Ishikawa (cell line): ENCODE results near the gene SLC6A13.

Experiments used
- CEBPB ChIP-seq: IDR thresholded peaks from 2 replicates; pipeline ENCODE4 v1.6.1; 2012
- CREB1 ChIP-seq: IDR thresholded peaks from 2 replicates; pipeline ENCODE4 v1.6.1; 2012; ENCODE audit warnings: low read depth
- EGR1 ChIP-seq: IDR thresholded peaks from 2 replicates; pipeline ENCODE4 v1.6.1; 2012
- EP300 ChIP-seq: IDR thresholded peaks from 2 replicates; pipeline ENCODE4 v1.6.1; 2012; ENCODE audit warnings: borderline replicate concordance
- FOXM1 ChIP-seq: IDR thresholded peaks from 2 replicates; pipeline ENCODE4 v1.6.1; 2012; ENCODE audit warnings: low read depth, borderline replicate concordance
- NFIC ChIP-seq: IDR thresholded peaks from 2 replicates; pipeline ENCODE4 v1.6.1; 2012
- RAD21 ChIP-seq: IDR thresholded peaks from 2 replicates; pipeline ENCODE4 v1.6.1; 2012; ENCODE audit warnings: low read depth
- TAF1 ChIP-seq: IDR thresholded peaks from 2 replicates; pipeline ENCODE4 v1.6.1; 2012; ENCODE audit warnings: low read depth, mild to moderate bottlenecking
- TCF12 ChIP-seq: IDR thresholded peaks from 2 replicates; pipeline ENCODE4 v1.6.1; 2012; ENCODE audit warnings: low read depth
- TEAD4 ChIP-seq: IDR thresholded peaks from 2 replicates; pipeline ENCODE4 v1.6.1; 2012
- YY1 ChIP-seq: IDR thresholded peaks from 2 replicates; pipeline ENCODE4 v1.6.1; 2012; ENCODE audit warnings: low read depth
- ZBTB7A ChIP-seq: IDR thresholded peaks from 2 replicates; pipeline ENCODE4 v1.6.1; 2012; ENCODE audit warnings: low read depth
- TF ChIP-seq, protein P1 (sequence below): IDR thresholded peaks from 2 replicates; pipeline ENCODE4 v1.6.1; 2012; ENCODE audit warnings: low read depth, mild to moderate bottlenecking
- TF ChIP-seq, protein P2 (sequence below): IDR thresholded peaks from 2 replicates; pipeline ENCODE4 v1.6.1; 2012
- TF ChIP-seq, protein P3 (sequence below): IDR thresholded peaks from 2 replicates; pipeline ENCODE4 v1.6.1; 2012

SLC6A13 gene

DNA sequence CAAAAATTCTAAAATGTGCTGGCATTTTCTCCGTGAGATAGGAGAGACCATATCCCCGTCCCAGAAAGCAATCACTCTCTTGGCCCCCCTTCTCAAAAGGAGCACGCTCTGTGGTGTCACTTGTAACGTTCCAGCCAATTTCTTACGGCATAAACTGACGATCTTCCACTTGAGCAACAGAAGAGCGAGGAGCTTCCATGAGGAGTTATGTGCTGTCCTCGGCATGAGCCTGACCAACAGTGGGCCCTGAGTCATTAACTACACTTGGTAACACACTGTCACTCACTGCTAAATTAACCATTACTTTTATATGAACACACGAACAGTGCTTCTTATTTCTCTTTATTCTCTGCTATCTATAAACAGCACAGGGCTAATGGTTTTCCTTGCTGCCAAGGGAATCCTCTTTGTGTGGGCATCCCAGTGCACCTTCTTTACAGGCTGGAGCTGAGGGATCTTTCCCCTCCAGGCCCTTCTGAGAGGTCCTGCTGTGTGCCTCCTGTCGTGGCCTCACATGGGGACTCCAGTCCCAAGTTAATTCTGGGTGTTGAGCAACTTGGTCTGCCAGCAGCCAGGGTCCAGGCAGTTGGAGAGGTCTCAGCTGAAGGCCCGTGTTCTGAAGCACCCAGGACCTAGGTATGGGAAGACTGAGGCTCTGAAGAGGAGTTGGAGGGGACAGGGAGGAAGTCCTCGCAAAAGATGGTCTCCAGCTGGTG, 9.4 kb downstream of the SLC6A13 start:
- TF ChIP-seq, protein P1, sequence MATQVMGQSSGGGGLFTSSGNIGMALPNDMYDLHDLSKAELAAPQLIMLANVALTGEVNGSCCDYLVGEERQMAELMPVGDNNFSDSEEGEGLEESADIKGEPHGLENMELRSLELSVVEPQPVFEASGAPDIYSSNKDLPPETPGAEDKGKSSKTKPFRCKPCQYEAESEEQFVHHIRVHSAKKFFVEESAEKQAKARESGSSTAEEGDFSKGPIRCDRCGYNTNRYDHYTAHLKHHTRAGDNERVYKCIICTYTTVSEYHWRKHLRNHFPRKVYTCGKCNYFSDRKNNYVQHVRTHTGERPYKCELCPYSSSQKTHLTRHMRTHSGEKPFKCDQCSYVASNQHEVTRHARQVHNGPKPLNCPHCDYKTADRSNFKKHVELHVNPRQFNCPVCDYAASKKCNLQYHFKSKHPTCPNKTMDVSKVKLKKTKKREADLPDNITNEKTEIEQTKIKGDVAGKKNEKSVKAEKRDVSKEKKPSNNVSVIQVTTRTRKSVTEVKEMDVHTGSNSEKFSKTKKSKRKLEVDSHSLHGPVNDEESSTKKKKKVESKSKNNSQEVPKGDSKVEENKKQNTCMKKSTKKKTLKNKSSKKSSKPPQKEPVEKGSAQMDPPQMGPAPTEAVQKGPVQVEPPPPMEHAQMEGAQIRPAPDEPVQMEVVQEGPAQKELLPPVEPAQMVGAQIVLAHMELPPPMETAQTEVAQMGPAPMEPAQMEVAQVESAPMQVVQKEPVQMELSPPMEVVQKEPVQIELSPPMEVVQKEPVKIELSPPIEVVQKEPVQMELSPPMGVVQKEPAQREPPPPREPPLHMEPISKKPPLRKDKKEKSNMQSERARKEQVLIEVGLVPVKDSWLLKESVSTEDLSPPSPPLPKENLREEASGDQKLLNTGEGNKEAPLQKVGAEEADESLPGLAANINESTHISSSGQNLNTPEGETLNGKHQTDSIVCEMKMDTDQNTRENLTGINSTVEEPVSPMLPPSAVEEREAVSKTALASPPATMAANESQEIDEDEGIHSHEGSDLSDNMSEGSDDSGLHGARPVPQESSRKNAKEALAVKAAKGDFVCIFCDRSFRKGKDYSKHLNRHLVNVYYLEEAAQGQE: no peak
- no peak for TF ChIP-seq ZBTB7A
- TF ChIP-seq CREB1: no peak
- no peak for TF ChIP-seq YY1
- TF ChIP-seq CEBPB: no peak
- no peak for TF ChIP-seq TEAD4
- no peak for TF ChIP-seq TAF1
- TF ChIP-seq EP300: no peak
- TF ChIP-seq, protein P2, sequence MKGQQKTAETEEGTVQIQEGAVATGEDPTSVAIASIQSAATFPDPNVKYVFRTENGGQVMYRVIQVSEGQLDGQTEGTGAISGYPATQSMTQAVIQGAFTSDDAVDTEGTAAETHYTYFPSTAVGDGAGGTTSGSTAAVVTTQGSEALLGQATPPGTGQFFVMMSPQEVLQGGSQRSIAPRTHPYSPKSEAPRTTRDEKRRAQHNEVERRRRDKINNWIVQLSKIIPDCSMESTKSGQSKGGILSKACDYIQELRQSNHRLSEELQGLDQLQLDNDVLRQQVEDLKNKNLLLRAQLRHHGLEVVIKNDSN: no peak
- TF ChIP-seq EGR1: no peak

DNA sequence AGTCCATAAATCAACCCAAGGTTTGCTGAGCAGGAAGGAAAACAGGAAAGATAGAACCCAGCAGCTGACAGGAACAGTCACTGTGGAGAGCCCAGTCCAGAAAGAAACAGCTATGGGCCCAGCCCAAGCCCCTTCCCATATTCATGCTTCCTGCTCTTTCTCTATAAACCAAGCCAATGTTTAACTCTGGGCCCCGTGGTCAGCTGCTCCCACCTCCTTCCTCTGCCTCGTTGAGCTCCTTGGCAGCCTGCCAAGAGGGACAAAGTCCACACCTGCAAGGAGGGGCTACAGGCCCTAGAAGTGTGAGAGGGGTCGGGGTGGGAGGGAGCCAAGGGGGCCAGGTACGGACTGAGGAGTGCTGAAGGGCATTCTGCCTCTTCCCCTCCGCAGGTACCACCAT, 10.0 kb downstream of the SLC6A13 start:
- TF ChIP-seq NFIC (peak; percentile 79), EP300 (no peak)
- TF ChIP-seq, protein P2: no peak

DNA sequence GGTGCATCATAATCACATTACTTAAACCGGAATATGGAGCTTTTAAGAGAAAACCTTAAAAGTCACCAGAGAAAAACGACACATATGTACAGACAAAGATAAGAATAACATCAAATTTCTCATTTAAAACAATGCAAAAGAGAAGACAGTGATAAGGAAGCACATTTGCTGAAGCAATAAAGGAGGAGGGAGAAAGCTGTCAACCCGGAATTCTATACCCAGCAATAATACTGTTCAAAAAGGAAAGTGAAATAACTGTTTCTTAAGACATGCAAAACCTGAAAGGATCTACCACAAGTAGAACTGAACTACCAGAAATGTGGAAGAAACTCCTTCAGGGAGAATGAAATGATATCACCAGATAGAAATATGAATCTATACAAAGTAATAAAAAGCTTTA, 15.4 kb downstream of the SLC6A13 start:
- TF ChIP-seq EP300: no peak
- TF ChIP-seq, protein P3, sequence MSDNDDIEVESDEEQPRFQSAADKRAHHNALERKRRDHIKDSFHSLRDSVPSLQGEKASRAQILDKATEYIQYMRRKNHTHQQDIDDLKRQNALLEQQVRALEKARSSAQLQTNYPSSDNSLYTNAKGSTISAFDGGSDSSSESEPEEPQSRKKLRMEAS: no peak

DNA sequence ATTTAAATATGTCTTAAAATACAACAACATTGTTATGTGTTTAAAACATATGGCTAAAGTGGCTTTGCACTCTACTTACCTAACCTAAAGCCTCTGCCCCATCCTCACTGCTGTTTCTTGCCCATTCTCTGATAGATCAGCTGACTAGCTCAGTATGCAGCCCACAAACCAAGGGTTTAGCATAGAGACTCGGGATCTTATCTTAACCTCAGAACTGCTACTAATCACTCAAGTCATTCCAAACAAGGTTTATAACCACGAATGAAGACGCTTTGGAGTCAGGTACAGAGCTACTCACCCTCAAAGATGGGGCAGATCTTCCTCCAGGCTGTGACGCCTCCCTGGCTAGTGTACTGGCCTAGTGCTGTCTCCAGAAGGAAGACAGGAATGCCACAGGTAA, 19.3 kb downstream of the SLC6A13 start:
- TF ChIP-seq, protein P2: no peak
- TF ChIP-seq TAF1: no peak
- no peak for TF ChIP-seq YY1
- no peak for TF ChIP-seq NFIC
- TF ChIP-seq, protein P1: no peak
- TF ChIP-seq, protein P3: no peak
- TF ChIP-seq EGR1: no peak
- no peak for TF ChIP-seq RAD21
- TF ChIP-seq EP300: no peak
- no peak for TF ChIP-seq FOXM1
- no peak for TF ChIP-seq CEBPB
- no peak for TF ChIP-seq TCF12
- no peak for TF ChIP-seq ZBTB7A
- TF ChIP-seq TEAD4: no peak
- TF ChIP-seq CREB1: no peak

DNA sequence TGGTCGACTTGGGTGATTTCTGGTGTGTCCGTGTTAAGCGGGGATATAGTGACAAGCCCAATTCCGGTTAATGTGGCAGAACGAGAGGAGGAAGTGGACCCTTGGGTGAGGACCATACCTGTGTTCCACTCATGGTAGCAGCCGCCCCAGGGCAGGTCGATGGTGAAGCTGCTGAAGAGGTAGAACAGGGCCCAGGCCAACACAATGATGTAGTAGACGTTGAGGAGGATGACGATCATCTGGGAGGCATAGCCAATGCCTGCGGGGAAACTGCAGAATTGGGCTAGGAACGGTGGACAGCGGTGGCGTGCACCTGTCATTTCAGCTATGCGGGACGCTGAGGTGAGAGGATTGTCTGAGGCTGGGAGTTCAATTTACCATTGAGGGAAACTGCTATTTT, 20.1 kb downstream of the SLC6A13 start:
- TF ChIP-seq NFIC: no peak
- TF ChIP-seq EP300: no peak
- no peak for TF ChIP-seq RAD21
- no peak for TF ChIP-seq TCF12
- TF ChIP-seq, protein P1: no peak
- no peak for TF ChIP-seq EGR1
- TF ChIP-seq FOXM1: no peak
- no peak for TF ChIP-seq TEAD4
- no peak for TF ChIP-seq YY1
- no peak for TF ChIP-seq ZBTB7A
- TF ChIP-seq, protein P3: no peak
- no peak for TF ChIP-seq CREB1
- TF ChIP-seq, protein P2: no peak
- TF ChIP-seq CEBPB: no peak
